HEK293 (cell line): ENCODE data around the gene MAP3K20.
A peak's percentile ranks its signal among the peaks of the same experiment; 100 is the strongest.

ENCODE experiments used
- CTCF ChIA-PET: fragments of 350-600 bp; formaldehyde crosslinking; extraction: SDS; loops from one replicate; lab custom pipeline; 2021; ENCODE audit warnings: antibody characterized with exemption; lab: Yijun Ruan, JAX
- POLR2A ChIA-PET: fragments of 300-600 bp; formaldehyde crosslinking; extraction: SDS; loops from one replicate; lab custom pipeline; 2020; ENCODE audit warnings: antibody characterized with exemption, inconsistent platforms; lab: Yijun Ruan, JAX
- H3K27ac ChIP-seq: fragments of 200-500 bp; sonication (Bioruptor generic); 2 replicates; pipeline ENCODE4 v1.5.1; 2014; ENCODE audit warnings: low read depth, low read length, control low read depth, inconsistent platforms; ENCODE audit errors: extremely low read depth
- H3K36me3 ChIP-seq, 2 experiments: fragments of 200-500 bp in 1 of 2; sonication (Bioruptor generic) in 1 of 2; 1 replicate in 1 of 2; 2 replicates in 1 of 2; pipeline ENCODE4 v1.5.1; 2014 to 2017; ENCODE audit warnings: inconsistent platforms in 2 of 2, low read length in 2 of 2; ENCODE audit not compliant: control insufficient read depth in 2 of 2, insufficient read depth in 1 of 2
- H3K4me1 ChIP-seq: fragments of 200-500 bp; sonication (Bioruptor generic); 2 replicates; pipeline ENCODE4 v1.5.1; 2014; ENCODE audit warnings: mild to moderate bottlenecking, low read length, inconsistent platforms; ENCODE audit not compliant: control insufficient read depth, insufficient read depth
- H3K4me3 ChIP-seq: 2 replicates; pipeline ENCODE4 v1.5.1; 2011; ENCODE audit warnings: low read depth, mild to moderate bottlenecking, control low read depth, low read length, moderate library complexity
- H3K9me3 ChIP-seq: fragments of 200-500 bp; sonication (Bioruptor generic); 2 replicates; pipeline ENCODE4 v1.5.1; 2014; ENCODE audit warnings: low read depth, low read length, inconsistent platforms; ENCODE audit not compliant: control insufficient read depth, insufficient read depth
- BCL6B ChIP-seq: fragments of 450-650 bp; formaldehyde crosslinking; IDR thresholded peaks from 2 replicates; pipeline ENCODE4 v1.5.1; 2017; ENCODE audit warnings: missing biosample characterization, missing genetic modification characterization
- FEZF1 ChIP-seq: fragments of 450-650 bp; formaldehyde crosslinking; IDR thresholded peaks from 2 replicates; pipeline ENCODE4 v1.5.1; 2016; ENCODE audit warnings: missing biosample characterization, missing genetic modification characterization
- GLIS1 ChIP-seq: fragments of 450-650 bp; formaldehyde crosslinking; IDR thresholded peaks from 2 replicates; pipeline ENCODE4 v1.5.1; 2016; ENCODE audit warnings: missing biosample characterization, missing genetic modification characterization
- KLF16 ChIP-seq: fragments of 450-650 bp; formaldehyde crosslinking; IDR thresholded peaks from 2 replicates; pipeline ENCODE4 v1.5.1; 2017; ENCODE audit warnings: missing biosample characterization, missing genetic modification characterization
- PATZ1 ChIP-seq: fragments of 450-650 bp; formaldehyde crosslinking; IDR thresholded peaks from 2 replicates; pipeline ENCODE4 v1.5.1; 2016; ENCODE audit warnings: missing biosample characterization, missing genetic modification characterization
- SCRT2 ChIP-seq: fragments of 450-650 bp; formaldehyde crosslinking; IDR thresholded peaks from 2 replicates; pipeline ENCODE4 v1.5.1; 2016; ENCODE audit warnings: missing biosample characterization, missing genetic modification characterization
- WT1 ChIP-seq: fragments of 450-650 bp; formaldehyde crosslinking; IDR thresholded peaks from 2 replicates; pipeline ENCODE4 v1.5.1; 2016; ENCODE audit warnings: missing biosample characterization, missing genetic modification characterization
- ZBTB17 ChIP-seq: fragments of 450-650 bp; formaldehyde crosslinking; IDR thresholded peaks from 2 replicates; pipeline ENCODE4 v1.5.1; 2016; ENCODE audit warnings: missing biosample characterization, missing genetic modification characterization
- ZNF10 ChIP-seq: fragments of 450-650 bp; formaldehyde crosslinking; IDR thresholded peaks from 2 replicates; pipeline ENCODE4 v1.5.1; 2017; ENCODE audit warnings: missing biosample characterization, missing genetic modification characterization
- ZNF112 ChIP-seq: fragments of 450-650 bp; formaldehyde crosslinking; IDR thresholded peaks from 2 replicates; pipeline ENCODE4 v1.5.0; 2017; ENCODE audit warnings: missing biosample characterization, missing genetic modification characterization
- ZNF169 ChIP-seq: fragments of 450-650 bp; formaldehyde crosslinking; IDR thresholded peaks from 2 replicates; pipeline ENCODE4 v1.5.1; 2016; ENCODE audit warnings: missing biosample characterization, missing genetic modification characterization
- ZNF2 ChIP-seq: fragments of 450-650 bp; formaldehyde crosslinking; IDR thresholded peaks from 2 replicates; pipeline ENCODE4 v1.5.1; 2016; ENCODE audit warnings: missing biosample characterization, missing genetic modification characterization
- ZNF324 ChIP-seq: fragments of 450-650 bp; formaldehyde crosslinking; IDR thresholded peaks from 2 replicates; pipeline ENCODE4 v1.5.1; 2016; ENCODE audit warnings: missing biosample characterization, missing genetic modification characterization
- ZNF600 ChIP-seq: fragments of 450-650 bp; formaldehyde crosslinking; IDR thresholded peaks from 2 replicates; pipeline ENCODE4 v1.5.1; 2016; ENCODE audit warnings: missing biosample characterization, missing genetic modification characterization
- ZNF621 ChIP-seq: fragments of 450-650 bp; formaldehyde crosslinking; IDR thresholded peaks from 2 replicates; pipeline ENCODE4 v1.5.1; 2017; ENCODE audit warnings: missing biosample characterization, missing genetic modification characterization
- ZNF660 ChIP-seq: fragments of 450-650 bp; IDR thresholded peaks from 2 replicates; pipeline ENCODE4 v1.5.1; 2018; ENCODE audit warnings: missing biosample characterization, mild to moderate bottlenecking, missing genetic modification characterization
- ZNF677 ChIP-seq: fragments of 450-650 bp; IDR thresholded peaks from 2 replicates; pipeline ENCODE4 v1.5.0; 2018; ENCODE audit warnings: missing biosample characterization, mild to moderate bottlenecking, missing genetic modification characterization, moderate library complexity
- ZNF707 ChIP-seq: fragments of 450-650 bp; formaldehyde crosslinking; IDR thresholded peaks from 2 replicates; pipeline ENCODE4 v1.5.1; 2016; ENCODE audit warnings: missing biosample characterization, missing genetic modification characterization
- ZXDB ChIP-seq: fragments of 450-650 bp; formaldehyde crosslinking; IDR thresholded peaks from 2 replicates; pipeline ENCODE4 v1.5.1; 2016; ENCODE audit warnings: missing biosample characterization, missing genetic modification characterization

Gene MAP3K20

DNA sequence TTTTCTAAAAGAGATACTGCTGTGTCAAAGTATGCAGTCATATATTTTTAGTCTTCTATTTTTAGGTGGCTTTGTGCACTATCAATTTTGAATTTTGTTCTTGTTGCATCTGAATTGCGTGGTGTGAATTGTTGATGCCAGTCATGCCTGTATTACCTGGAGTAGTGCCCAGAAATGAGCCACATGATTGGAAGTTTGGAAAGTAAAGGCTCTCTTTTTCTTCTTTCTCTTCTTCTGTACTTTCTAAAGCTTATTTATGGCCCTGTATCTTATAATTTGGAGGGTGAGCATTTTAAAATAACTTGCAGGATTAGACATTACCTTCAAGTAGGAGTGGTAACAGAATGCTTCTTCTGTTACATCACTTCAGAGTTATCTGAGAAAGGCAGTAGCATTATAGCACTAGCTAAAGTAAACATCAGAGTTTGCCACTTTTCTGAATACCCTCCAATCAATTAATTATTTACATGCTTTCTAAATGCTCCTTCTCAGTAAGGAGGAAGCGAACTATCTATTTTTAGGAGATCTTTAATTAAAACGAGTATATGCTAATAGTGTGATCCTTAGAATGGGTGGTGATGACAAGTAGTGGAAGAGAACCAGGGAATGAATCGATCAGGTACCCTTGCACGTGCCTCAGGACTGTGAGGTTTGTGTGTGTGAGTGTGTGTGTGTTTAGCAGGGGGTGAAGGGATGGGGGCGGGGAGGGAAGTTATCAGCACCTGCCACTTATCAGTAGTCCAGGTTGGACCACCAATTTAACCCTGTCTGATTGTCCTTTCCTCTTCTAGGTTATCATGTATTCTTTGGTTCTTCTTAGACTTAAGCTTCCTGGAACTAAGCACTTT is 112.5 kb downstream of the MAP3K20 start (continued):
- TF ChIP-seq FEZF1 (tag by site-specific recombination): peak; percentile 46
- no peak for TF ChIP-seq ZNF621 (tag by site-specific recombination)
- TF ChIP-seq ZBTB17 (tag by site-specific recombination): peak; percentile 18; the same call in 1 of the 2 replicates

DNA sequence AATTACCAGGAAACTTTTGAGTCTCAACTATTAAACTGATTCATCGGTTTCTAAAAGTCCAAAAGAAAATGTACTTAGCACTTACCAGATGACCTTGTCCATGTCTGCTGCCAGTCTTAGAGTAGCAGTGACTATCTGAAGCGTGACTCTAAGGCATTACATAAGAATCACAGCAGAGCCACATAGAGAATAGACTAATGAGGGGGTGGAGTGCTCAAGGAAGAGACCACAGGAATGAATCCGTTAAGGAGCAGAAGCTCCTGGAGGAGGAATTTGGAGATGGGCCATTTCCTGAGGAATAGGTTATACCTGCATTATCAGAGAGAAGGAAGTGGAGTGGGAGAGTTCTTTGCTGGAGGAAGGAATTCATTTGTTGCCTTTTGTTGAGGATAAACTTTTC is 116.0 kb downstream of the MAP3K20 start:
- H3K9me3 ChIP-seq: no peaks in the 10 kb centered on the region
- no peak overlapping the region for H3K27ac ChIP-seq
- no peak overlapping the region for H3K4me3 ChIP-seq
- H3K36me3 ChIP-seq: peaks cover 0 to 5% of the 10 kb centered on the region in 2 experiments; a peak in 1 of 3 replicates
- no peaks in the 10 kb centered on the region; the same call in none of the 2 replicates for H3K4me1 ChIP-seq
- no peak for TF ChIP-seq ZXDB (tag by site-specific recombination)
- TF ChIP-seq ZNF707 (tag by site-specific recombination): no peak
- no peak for TF ChIP-seq SCRT2
- no peak for TF ChIP-seq ZNF112 (tag by site-specific recombination)
- TF ChIP-seq ZNF10 (tag by site-specific recombination): no peak
- no peak for TF ChIP-seq ZNF324 (tag by site-specific recombination)
- no peak for TF ChIP-seq ZNF600 (tag by site-specific recombination)
- ChIA-PET POLR2A (no interaction called here), CTCF (no interaction called here)

GRCh38 chr2:173192071-173192470 is 116.4 kb downstream of the MAP3K20 start:
- ChIA-PET CTCF (interaction anchor here (0.6 kb wide), 1 partner anchor 468 kb away, joined by 5 read pairs; no protein-coding TSS in a partner anchor), POLR2A (no interaction called here)
- no peaks in the 10 kb centered on the region for H3K9me3 ChIP-seq
- no peak for TF ChIP-seq WT1 (tag by site-specific recombination)
- TF ChIP-seq PATZ1 (tag by site-specific recombination): no peak
- no peak for TF ChIP-seq KLF16 (tag by site-specific recombination)
- TF ChIP-seq ZNF2 (tag by site-specific recombination): no peak
- TF ChIP-seq ZNF660 (tag by site-specific recombination): no peak
- no peak for TF ChIP-seq ZNF677 (tag by site-specific recombination)
- TF ChIP-seq GLIS1 (tag by site-specific recombination): no peak
- no peak for TF ChIP-seq ZNF169
- no peak for TF ChIP-seq BCL6B (tag by site-specific recombination)
- H3K36me3 ChIP-seq: peaks cover 0 to 5% of the 10 kb centered on the region in 2 experiments; a peak in 1 of 3 replicates
- H3K4me3 ChIP-seq: no peak overlapping the region
- no peak overlapping the region for H3K27ac ChIP-seq
- no peaks in the 10 kb centered on the region; the same call in none of the 2 replicates for H3K4me1 ChIP-seq
